HG02884 (cell line): Measurements from ENCODE around the gene ABCE1.

Experiments
- ATAC-seq: cut with Tn5 transposase; IDR thresholded peaks from one replicate; pipeline ENCODE4 v1.9.1; 2021; ENCODE audit warnings: mild to moderate bottlenecking, moderate library complexity; ENCODE audit not compliant: unreplicated experiment

ABCE1 gene

GRCh38 chr4:145176641-145177432 is 78.7 kb downstream of the ABCE1 start:
- no peak for ATAC-seq

GRCh38 chr4:145177511-145177905 is 79.4 kb downstream of the ABCE1 start:
- ATAC-seq = no peak

GRCh38 chr4:145177906-145178538 is 79.9 kb downstream of the ABCE1 start:
- no peak for ATAC-seq

- ATAC-seq = no peak
Measured at GRCh38 chr4:145178740-145179280, 80.7 kb downstream of the ABCE1 start.
